OCI-LY7 (cell line): ENCODE results near the gene HEPN1. TPM values are rescaled to one million over a fixed set of nuclear protein-coding genes. Genes with fewer than 3 reads are reported as not detected.

Source experiments
- BruUV-seq: library from RNA; stranded (reverse); fragments of 400-500 nt; replicated peaks from 2 replicates; lab custom pipeline; 2021; lab: Mats Ljungman, UMichigan
- CTCF ChIA-PET: fragments of 300-600 bp; sonication (Branson Sonifier 250); formaldehyde crosslinking; loops from one replicate; lab custom pipeline; 2022; ENCODE audit warnings: antibody characterized with exemption; ENCODE audit not compliant: unreplicated experiment; lab: Charles Lee
- POLR2A ChIA-PET: fragments of 300-600 bp; sonication (Branson Sonifier 250); formaldehyde crosslinking; loops from one replicate; lab custom pipeline; 2022; ENCODE audit warnings: antibody characterized with exemption; lab: Charles Lee
- DNase-seq: peaks from one replicate; pipeline ENCODE4 v3.0.0-alpha.2; 2015; ENCODE audit warnings: low spot score
- H2AFZ ChIP-seq: fragments of 200-600 bp; sonication (generic), shearing (Covaris generic); 2 replicates; pipeline ENCODE4 v1.6.1; 2014; ENCODE audit warnings: mild to moderate bottlenecking, antibody characterized with exemption, low read length, moderate library complexity
- H3K27ac ChIP-seq: fragments of 200-600 bp; sonication (generic); 2 replicates; pipeline ENCODE4 v1.5.1; 2014; ENCODE audit warnings: mixed run types, low read depth, mild to moderate bottlenecking, moderate library complexity, low read length, inconsistent platforms; ENCODE audit not compliant: poor library complexity, severe bottlenecking
- H3K36me3 ChIP-seq: fragments of 200-600 bp; sonication (generic); 2 replicates; pipeline ENCODE4 v1.6.1; 2014; ENCODE audit warnings: mild to moderate bottlenecking, antibody characterized with exemption, low read length, moderate library complexity, mixed read lengths; ENCODE audit not compliant: insufficient read depth
- H3K4me1 ChIP-seq: fragments of 200-600 bp; sonication (generic); 2 replicates; pipeline ENCODE4 v1.5.1; 2014; ENCODE audit warnings: mild to moderate bottlenecking, low read length; ENCODE audit not compliant: insufficient read depth, poor library complexity, severe bottlenecking
- H3K4me2 ChIP-seq: fragments of 200-600 bp; sonication (generic); 2 replicates; pipeline ENCODE4 v1.6.1; 2014; ENCODE audit warnings: mild to moderate bottlenecking, low read length
- H3K4me3 ChIP-seq: fragments of 200-600 bp; sonication (generic); 2 replicates; pipeline ENCODE4 v1.5.1; 2014; ENCODE audit warnings: mild to moderate bottlenecking, low read depth, low read length; ENCODE audit not compliant: poor library complexity, severe bottlenecking
- H3K79me2 ChIP-seq: fragments of 200-600 bp; sonication (generic); 2 replicates; pipeline ENCODE4 v1.6.1; 2016; ENCODE audit warnings: low read depth, mild to moderate bottlenecking, low read length, moderate library complexity, mixed read lengths; ENCODE audit not compliant: insufficient read depth
- H3K9me2 ChIP-seq: fragments of 200-600 bp; sonication (generic); 2 replicates; pipeline ENCODE4 v1.6.1; 2016; ENCODE audit warnings: mild to moderate bottlenecking, low read length, mixed read lengths; ENCODE audit not compliant: insufficient read depth
- H3K9me3 ChIP-seq: fragments of 200-600 bp; sonication (generic); 2 replicates; pipeline ENCODE4 v1.6.1; 2014; ENCODE audit warnings: mild to moderate bottlenecking, mixed run types, low read length, mixed read lengths
- H4K20me1 ChIP-seq: fragments of 200-600 bp; sonication (generic); 2 replicates; pipeline ENCODE4 v1.6.1; 2014; ENCODE audit warnings: mild to moderate bottlenecking, antibody characterized with exemption, low read length, moderate library complexity, mixed read lengths; ENCODE audit not compliant: insufficient read depth
- CTCF ChIP-seq: fragments of 200-600 bp; sonication (generic); conservative IDR thresholded peaks from 2 replicates; pipeline ENCODE4 v1.5.1; 2014; ENCODE audit warnings: mild to moderate bottlenecking, antibody characterized with exemption, low read length, moderate library complexity, mixed read lengths
- EZH2phosphoT487 ChIP-seq: fragments of 200-600 bp; sonication (generic); IDR thresholded peaks from 2 replicates; pipeline ENCODE4 v1.6.1; 2018; ENCODE audit warnings: low read depth, borderline replicate concordance, mild to moderate bottlenecking, mixed run types, antibody characterized with exemption, low read length, moderate library complexity, mixed read lengths
- intact Hi-C: fragments of 100-400 bp; cut with micrococcal nuclease; formaldehyde crosslinking; loops from one replicate; pipeline ENCODE4 v1.10.0; 2022; ENCODE audit not compliant: unreplicated experiment
- total RNA-seq, 2 experiments: library from RNA; depleted of rRNA in 1 of 2; stranded (reverse); fragments of >200 nt in 1 of 2; shearing (Covaris generic) in 1 of 2; gene quantifications; 2 replicates each; pipeline ENCODE4 v1.2.3, GENCODE V29; 2014 to 2022

Gene HEPN1
- total RNA-seq, 2 experiments from 2014 or later: not detected

DNA sequence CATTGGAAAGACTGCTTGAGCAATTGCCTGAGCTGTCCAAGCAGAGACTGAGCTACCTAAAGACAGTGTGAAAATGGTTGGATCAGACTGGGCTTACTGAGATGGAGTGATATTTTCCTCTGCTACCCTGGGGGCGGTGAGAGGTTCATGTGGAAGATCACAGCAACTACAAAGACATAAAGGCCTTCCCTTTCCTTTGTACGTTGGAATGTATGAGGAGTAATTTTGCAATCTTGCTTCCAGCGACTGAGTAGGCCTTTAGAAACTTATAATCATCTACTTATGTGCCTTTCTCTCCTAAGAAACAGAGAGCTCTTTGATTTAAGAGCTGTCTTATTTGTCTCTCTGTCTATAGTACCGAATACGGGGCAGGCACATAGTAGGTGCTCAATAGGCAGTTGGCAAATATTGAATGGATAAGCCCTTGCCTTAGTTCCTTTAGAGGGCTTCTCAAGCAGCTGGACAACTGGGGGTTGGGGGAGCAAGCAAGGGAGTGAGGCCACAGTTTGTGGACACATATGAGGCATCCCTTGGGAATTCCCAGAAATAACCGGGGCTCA lies 19.2 kb downstream of the HEPN1 start:
- Histone ChIP-seq H3K9me3 (no peaks in the 10 kb centered on the region), H2AFZ (no peak overlapping the region), H4K20me1 (no peaks in the 10 kb centered on the region), H3K27ac (no peak overlapping the region), H3K4me2 (no peak overlapping the region), H3K36me3 (no peaks in the 10 kb centered on the region), H3K4me3 (no peak overlapping the region), H3K4me1 (no peaks in the 10 kb centered on the region), H3K9me2 (no peaks in the 10 kb centered on the region), H3K79me2 (no peaks in the 10 kb centered on the region)
- no TSS peak for BruUV-seq
- no peak for TF ChIP-seq EZH2phosphoT487
- no peak for TF ChIP-seq CTCF
- POLR2A ChIA-PET: interaction anchor here (0.6 to 1.1 kb wide), 3 partner anchors 16 to 1754 kb away, joined by 4 to 8 read pairs (median 4); partner anchors contain the start of gene CCDC15
- CTCF ChIA-PET: interaction anchor here (0.6 kb wide), 1 partner anchor 430 kb away, joined by 4 read pairs; no protein-coding TSS in a partner anchor
- intact Hi-C loops: no loop called here
- DNase-seq: no peak

GRCh38 chr11:124938970-124939369 lies 19.9 kb downstream of the HEPN1 start:
- Histone ChIP-seq H4K20me1 (no peaks in the 10 kb centered on the region), H3K27ac (no peak overlapping the region), H3K9me2 (no peaks in the 10 kb centered on the region), H3K4me2 (no peak overlapping the region), H3K4me3 (no peak overlapping the region), H3K4me1 (no peaks in the 10 kb centered on the region), H3K79me2 (no peaks in the 10 kb centered on the region), H3K9me3 (no peaks in the 10 kb centered on the region), H2AFZ (no peak overlapping the region), H3K36me3 (no peaks in the 10 kb centered on the region)
- no peak for TF ChIP-seq EZH2phosphoT487
- TF ChIP-seq CTCF: no peak
- BruUV-seq: no TSS peak
- POLR2A ChIA-PET: interaction anchor here (1.1 kb wide), 1 partner anchor 230 kb away, joined by 4 read pairs; no protein-coding TSS in a partner anchor
- intact Hi-C loops: no loop called here
- no peak for DNase-seq
- CTCF ChIA-PET: no interaction called here

DNA sequence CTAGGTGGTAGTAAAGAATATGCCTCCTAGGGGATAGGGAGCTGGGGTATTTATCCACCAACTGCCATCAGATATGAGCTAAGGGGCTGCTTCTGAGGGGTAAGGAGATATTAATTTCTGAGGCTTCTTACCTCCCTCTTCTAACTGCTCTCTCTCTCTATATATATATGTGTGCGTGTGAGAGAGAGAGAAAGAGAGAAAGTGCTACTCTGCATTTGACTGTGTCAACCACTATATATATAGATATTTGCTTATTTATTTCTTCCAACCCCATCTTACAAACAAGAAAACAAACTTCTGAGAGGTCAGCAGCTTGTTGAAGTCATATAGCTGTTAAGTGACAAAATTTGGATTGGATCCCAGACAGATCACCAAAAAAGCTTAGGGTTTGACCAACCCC lies 22.7 kb downstream of the HEPN1 start:
- no peak for DNase-seq
- Histone ChIP-seq H3K27ac (no peak overlapping the region), H4K20me1 (no peaks in the 10 kb centered on the region), H3K9me3 (no peaks in the 10 kb centered on the region), H3K4me3 (no peak overlapping the region), H2AFZ (no peak overlapping the region), H3K9me2 (no peaks in the 10 kb centered on the region), H3K79me2 (no peaks in the 10 kb centered on the region), H3K4me2 (no peak overlapping the region), H3K4me1 (no peaks in the 10 kb centered on the region), H3K36me3 (no peaks in the 10 kb centered on the region)
- POLR2A ChIA-PET: interaction anchor here (0.5 kb wide), 1 partner anchor 294 kb away, joined by 6 read pairs; no protein-coding TSS in a partner anchor
- no TSS peak for BruUV-seq
- TF ChIP-seq EZH2phosphoT487 (no peak), CTCF (no peak)
- CTCF ChIA-PET: interaction anchor here (0.5 kb wide), 1 partner anchor 445 kb away, joined by 3 read pairs; no protein-coding TSS in a partner anchor
- intact Hi-C loops: no loop called here
